Endothelial cell of umbilical vein (primary cell): ENCODE results near the gene PCF11. TPM values are rescaled to one million over a fixed set of nuclear protein-coding genes. Genes with fewer than 3 reads are reported as not detected.

Experiments used
- Bru-seq: library from RNA; stranded (reverse); fragments of 400-500 nt; gene quantifications from one replicate; lab custom pipeline; 2021; lab: Mats Ljungman, UMichigan
- BruChase-seq, 2 experiments: library from RNA; stranded (reverse); fragments of 400-500 nt; gene quantifications; one replicate each; lab custom pipeline; 2021; lab: Mats Ljungman, UMichigan
- BruUV-seq: library from RNA; stranded (reverse); fragments of 400-500 nt; replicated peaks from 2 replicates; lab custom pipeline; 2021; lab: Mats Ljungman, UMichigan
- CTCF ChIA-PET: fragments of 300-600, 350-600 bp; sonication (Branson Sonifier 250); formaldehyde crosslinking; loops from one replicate; lab custom pipeline; 2021; ENCODE audit warnings: antibody characterized with exemption, inconsistent platforms; lab: Charles Lee
- POLR2A ChIA-PET: fragments of 300-600, 350-600 bp; sonication (Branson Sonifier 250); formaldehyde crosslinking; loops from one replicate; lab custom pipeline; 2021; ENCODE audit warnings: antibody characterized with exemption, inconsistent platforms; lab: Charles Lee
- DNase-seq: peaks from one replicate; pipeline ENCODE4 v3.0.0-alpha.2; 2011; ENCODE audit warnings: low read depth, low spot score
- FAIRE-seq: peaks from 2 replicates; lab custom pipeline; 2011; peaks lifted over from hg19 to GRCh38; lab: Jason Lieb, UNC
- H2AFZ ChIP-seq: 2 replicates; pipeline ENCODE4 v1.6.0; 2012; ENCODE audit warnings: low read depth, low read length, control low read depth, inconsistent platforms
- H3K27ac ChIP-seq: 2 replicates; pipeline ENCODE4 v1.5.1; 2011; ENCODE audit warnings: low read depth, mild to moderate bottlenecking, control low read depth, low read length, moderate library complexity; ENCODE audit not compliant: insufficient read depth
- H3K27me3 ChIP-seq, 2 experiments: 2 replicates each; pipeline versions ENCODE4 v1.6.0 to v1.6.1; 2011; ENCODE audit warnings: low read length in 2 of 2, mixed read lengths in 1 of 2; ENCODE audit not compliant: control insufficient read depth in 2 of 2, insufficient read depth in 2 of 2
- H3K36me3 ChIP-seq, 2 experiments: 2 replicates in 1 of 2; 3 replicates in 1 of 2; pipeline ENCODE4 v1.5.1; 2011; ENCODE audit warnings: low read length in 2 of 2, mild to moderate bottlenecking in 1 of 2, moderate library complexity in 1 of 2; ENCODE audit not compliant: control insufficient read depth in 2 of 2, insufficient read depth in 2 of 2; ENCODE audit errors: extremely low read depth in 1 of 2
- H3K4me1 ChIP-seq: 3 replicates; pipeline ENCODE4 v1.5.1; 2011; ENCODE audit warnings: mild to moderate bottlenecking, low read length; ENCODE audit not compliant: control insufficient read depth, insufficient read depth; ENCODE audit errors: extremely low read depth
- H3K4me2 ChIP-seq: 2 replicates; pipeline ENCODE4 v1.6.1; 2011; ENCODE audit warnings: low read length, control low read depth, mixed read lengths; ENCODE audit not compliant: insufficient read depth
- H3K4me3 ChIP-seq, 3 experiments: fragments of 200-600 bp in 1 of 3; sonication (generic), shearing (Covaris generic) in 1 of 3; replicated peaks in 1 of 3; 2 replicates each; pipeline ENCODE4 v1.5.1; 2011 to 2016; ENCODE audit warnings: control low read depth in 3 of 3, low read length in 3 of 3, mild to moderate bottlenecking in 2 of 3, inconsistent platforms in 1 of 3, low read depth in 1 of 3, moderate library complexity in 1 of 3; ENCODE audit not compliant: insufficient read depth in 1 of 3
- H3K79me2 ChIP-seq: 2 replicates; pipeline ENCODE4 v1.6.0; 2012; ENCODE audit warnings: low read length, inconsistent platforms; ENCODE audit not compliant: control insufficient read depth, insufficient read depth
- H3K9ac ChIP-seq: replicated peaks from 2 replicates; pipeline ENCODE3; 2011; ENCODE audit warnings: low read length, control low read depth; ENCODE audit not compliant: insufficient read depth; ENCODE audit errors: extremely low read depth
- H3K9me1 ChIP-seq: replicated peaks from 3 replicates; pipeline ENCODE4 v1.6.0; 2011; ENCODE audit warnings: mild to moderate bottlenecking, low read length; ENCODE audit not compliant: control insufficient read depth, insufficient read depth; ENCODE audit errors: extremely low read depth
- H3K9me3 ChIP-seq: replicated peaks from 2 replicates; pipeline ENCODE4 v1.5.1; 2012; ENCODE audit warnings: low read length, inconsistent platforms; ENCODE audit not compliant: control insufficient read depth, insufficient read depth
- H4K20me1 ChIP-seq: replicated peaks from 2 replicates; pipeline ENCODE3; 2011; ENCODE audit warnings: mild to moderate bottlenecking, low read length; ENCODE audit not compliant: control insufficient read depth, insufficient read depth; ENCODE audit errors: extremely low read depth
- MAX ChIP-seq: IDR thresholded peaks from 2 replicates; pipeline ENCODE4 v1.6.1; 2011; ENCODE audit not compliant: insufficient read depth, insufficient read length
- POLR2A ChIP-seq: IDR thresholded peaks from 2 replicates; pipeline ENCODE4 v1.6.1; 2012; ENCODE audit warnings: low read depth, mild to moderate bottlenecking, control low read depth, low read length
- POLR2AphosphoS5 ChIP-seq: IDR thresholded peaks from 2 replicates; pipeline ENCODE4 v1.6.1; 2012; ENCODE audit warnings: low read depth, mild to moderate bottlenecking, control low read depth, low read length, moderate library complexity; ENCODE audit not compliant: insufficient read depth
- dilution Hi-C: fragments of 300-500 bp; cut with MboI; formaldehyde crosslinking; loops from one replicate; pipeline ENCODE4 v1.15.0; 2019; ENCODE audit warnings: low sequenced_read_pairs; ENCODE audit not compliant: extremely low pct_ligation_motif_present
- intact Hi-C: fragments of 100-400 bp; cut with micrococcal nuclease; formaldehyde crosslinking; loops from one replicate; pipeline ENCODE4 v1.10.0; 2022
- long read RNA-seq: library from polyadenylated mRNA; stranded (forward); transcript quantifications from one replicate; pipeline ENCODE4 v2.0.0, GENCODE V29; 2021
- polyA minus RNA-seq, 3 experiments: library from RNA; depleted of rRNA, polyadenylated mRNA; stranded (reverse); fragments of >200 nt; gene quantifications; 1 replicate in 1 of 3; 2 replicates in 2 of 3; pipeline ENCODE4 v1.2.3, GENCODE V29; 2011
- polyA plus RNA-seq, 4 experiments: library from polyadenylated mRNA; depleted of rRNA in 3 of 4; stranded (reverse) in 3 of 4; unstranded in 1 of 4; fragments of >200 nt; gene quantifications; 2 replicates each; pipeline versions ENCODE4 v1.2.1 to v1.2.3, GENCODE V29; 2011 to 2012; ENCODE audit warnings: missing spikeins in 1 of 4
- total RNA-seq: library from RNA; stranded (reverse); gene quantifications from 2 replicates; pipeline ENCODE4 v1.2.3, GENCODE V29; 2021
- TF ChIP-seq, protein P1 (sequence below), 2 donors: IDR thresholded peaks; 1 replicate in 1 of 2; 2 replicates in 1 of 2; pipeline ENCODE4 v1.5.1; 2011; ENCODE audit warnings: low read length in 2 of 2, mild to moderate bottlenecking in 2 of 2, moderate library complexity in 2 of 2, control low read depth in 1 of 2, inconsistent platforms in 1 of 2, low read depth in 1 of 2; ENCODE audit not compliant: insufficient read depth in 1 of 2; ENCODE audit errors: extremely low read depth in 1 of 2

The PCF11 gene
- total RNA-seq: 51.2 and 53.5 TPM in 2 replicates
- 25.6 and 38.0 TPM in 2 replicates for polyA plus RNA-seq
- polyA plus RNA-seq (2011; cell fraction: cytosol; rRNA removed): 21.7 and 24.5 TPM in 2 replicates
- polyA plus RNA-seq (2011; cell fraction: nucleus; rRNA removed): 110 and 198 TPM in 2 replicates
- polyA plus RNA-seq (2012): 22.5 and 26.8 TPM in 2 replicates
- polyA minus RNA-seq: 35.7 and 43.9 TPM in 2 replicates
- 18.8 TPM for polyA minus RNA-seq (2011; cell fraction: cytosol; rRNA and poly(A)+ RNA removed)
- polyA minus RNA-seq (2011; cell fraction: nucleus; rRNA and poly(A)+ RNA removed): 123 and 145 TPM in 2 replicates
- Bru-seq, nascent RNA: percentile 97 among the genes with signal in this experiment
- BruChase-seq, experiment 1, labeled RNA remaining after a 6-hour chase: percentile 94 among the genes with signal in this experiment
- BruChase-seq, experiment 2, labeled RNA remaining after a 2-hour chase: percentile 98 among the genes with signal in this experiment
- long read RNA-seq, full-length matches to known transcripts: 4 of 13 reads
- long read RNA-seq, partial matches to known transcripts: 4 of 13 reads
- long read RNA-seq, other reads (novel, unspliced or antisense): 5 of 13 reads

- no peaks in the 10 kb centered on the region for H3K27me3 ChIP-seq
- peak within 1 kb of the TSS; percentile 94 to 100 (median 100) for H3K4me3 ChIP-seq
- dilution Hi-C loops (no loop called here), intact Hi-C loops (loop anchor here (1.0 to 5.0 kb wide), 13 partner anchors 37 to 380 kb away; partner anchors contain the start of genes CCDC90B, DDIAS and RAB30)
- ChIA-PET CTCF (interaction anchor here (0.7 to 2.2 kb wide), 6 partner anchors 27 to 290 kb away, joined by 3 to 14 read pairs (median 7); partner anchors contain the start of genes ANKRD42, DDIAS and PRCP), POLR2A (interaction anchor here (0.7 to 2.0 kb wide), 22 partner anchors 10 to 390 kb away, joined by 3 to 10 read pairs (median 4); partner anchors contain the start of genes ANKRD42, CCDC90B, DDIAS and PRCP)
- TSS peak; percentile 53 for BruUV-seq
- H3K9me3 ChIP-seq: no peaks in the 10 kb centered on the region
- peak within 1 kb of the TSS; percentile 89 for H2AFZ ChIP-seq
- H3K79me2 ChIP-seq: peaks cover 51% of the 10 kb centered on the region
- H3K9ac ChIP-seq: peak within 1 kb of the TSS; percentile 99
- peaks cover 0 to 5% of the 10 kb centered on the region in 2 experiments for H3K36me3 ChIP-seq
- FAIRE-seq: no peak
- peak within 1 kb of the TSS; percentile 100 for H3K4me2 ChIP-seq
- DNase-seq: no peak
- TF ChIP-seq MAX: peak; percentile 2
- peak; percentile 98 for TF ChIP-seq POLR2A
- peak; percentile 97 for TF ChIP-seq POLR2AphosphoS5
- TF ChIP-seq, protein P1, sequence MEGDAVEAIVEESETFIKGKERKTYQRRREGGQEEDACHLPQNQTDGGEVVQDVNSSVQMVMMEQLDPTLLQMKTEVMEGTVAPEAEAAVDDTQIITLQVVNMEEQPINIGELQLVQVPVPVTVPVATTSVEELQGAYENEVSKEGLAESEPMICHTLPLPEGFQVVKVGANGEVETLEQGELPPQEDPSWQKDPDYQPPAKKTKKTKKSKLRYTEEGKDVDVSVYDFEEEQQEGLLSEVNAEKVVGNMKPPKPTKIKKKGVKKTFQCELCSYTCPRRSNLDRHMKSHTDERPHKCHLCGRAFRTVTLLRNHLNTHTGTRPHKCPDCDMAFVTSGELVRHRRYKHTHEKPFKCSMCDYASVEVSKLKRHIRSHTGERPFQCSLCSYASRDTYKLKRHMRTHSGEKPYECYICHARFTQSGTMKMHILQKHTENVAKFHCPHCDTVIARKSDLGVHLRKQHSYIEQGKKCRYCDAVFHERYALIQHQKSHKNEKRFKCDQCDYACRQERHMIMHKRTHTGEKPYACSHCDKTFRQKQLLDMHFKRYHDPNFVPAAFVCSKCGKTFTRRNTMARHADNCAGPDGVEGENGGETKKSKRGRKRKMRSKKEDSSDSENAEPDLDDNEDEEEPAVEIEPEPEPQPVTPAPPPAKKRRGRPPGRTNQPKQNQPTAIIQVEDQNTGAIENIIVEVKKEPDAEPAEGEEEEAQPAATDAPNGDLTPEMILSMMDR (IDR thresholded peaks at IDR 0.05; ENCODE audit: extremely low read depth in 1 of 2, insufficient read depth in 1 of 2, low read depth in 1 of 2, low read length in 2 of 2): no peak
- peaks cover 13% of the 10 kb centered on the region for H4K20me1 ChIP-seq
- no peaks in the 10 kb centered on the region for H3K9me1 ChIP-seq
- H3K4me1 ChIP-seq: peaks cover 30% of the 10 kb centered on the region
- H3K27ac ChIP-seq: peak within 1 kb of the TSS; percentile 98
Observed at GRCh38 chr11:83156996-83157593, at the start of gene PCF11. Gene PCF11 (plus strand): TSS chr11:83157131. CDS start chr11:83157440, 309 bp downstream.
